Endothelial cell of umbilical vein (primary cell): ENCODE measurements around the gene FAM153A. TPM values are rescaled to one million over a fixed set of nuclear protein-coding genes. Genes with fewer than 3 reads are reported as not detected.
"Not testable (repeated sequence)": the region's sequence is repeated elsewhere in the genome, so short reads cannot be mapped to it uniquely, and the experiment has no call there.

Source experiments
- BruUV-seq: library from RNA; stranded (reverse); fragments of 400-500 nt; replicated peaks from 2 replicates; lab custom pipeline; 2021; lab: Mats Ljungman, UMichigan
- CTCF ChIA-PET: fragments of 300-600, 350-600 bp; sonication (Branson Sonifier 250); formaldehyde crosslinking; loops from one replicate; lab custom pipeline; 2021; ENCODE audit warnings: antibody characterized with exemption, inconsistent platforms; lab: Charles Lee
- POLR2A ChIA-PET: fragments of 300-600, 350-600 bp; sonication (Branson Sonifier 250); formaldehyde crosslinking; loops from one replicate; lab custom pipeline; 2021; ENCODE audit warnings: antibody characterized with exemption, inconsistent platforms; lab: Charles Lee
- DNase-seq: peaks from one replicate; pipeline ENCODE4 v3.0.0-alpha.2; 2011; ENCODE audit warnings: low read depth, low spot score
- FAIRE-seq: peaks from 2 replicates; lab custom pipeline; 2011; peaks lifted over from hg19 to GRCh38; lab: Jason Lieb, UNC
- H2AFZ ChIP-seq: 2 replicates; pipeline ENCODE4 v1.6.0; 2012; ENCODE audit warnings: low read depth, low read length, control low read depth, inconsistent platforms
- H3K27ac ChIP-seq: 2 replicates; pipeline ENCODE4 v1.5.1; 2011; ENCODE audit warnings: low read depth, mild to moderate bottlenecking, control low read depth, low read length, moderate library complexity; ENCODE audit not compliant: insufficient read depth
- H3K27me3 ChIP-seq, 2 experiments: 2 replicates each; pipeline versions ENCODE4 v1.6.0 to v1.6.1; 2011; ENCODE audit warnings: low read length in 2 of 2, mixed read lengths in 1 of 2; ENCODE audit not compliant: control insufficient read depth in 2 of 2, insufficient read depth in 2 of 2
- H3K36me3 ChIP-seq, 2 experiments: 2 replicates in 1 of 2; 3 replicates in 1 of 2; pipeline ENCODE4 v1.5.1; 2011; ENCODE audit warnings: low read length in 2 of 2, mild to moderate bottlenecking in 1 of 2, moderate library complexity in 1 of 2; ENCODE audit not compliant: control insufficient read depth in 2 of 2, insufficient read depth in 2 of 2; ENCODE audit errors: extremely low read depth in 1 of 2
- H3K4me1 ChIP-seq: 3 replicates; pipeline ENCODE4 v1.5.1; 2011; ENCODE audit warnings: mild to moderate bottlenecking, low read length; ENCODE audit not compliant: control insufficient read depth, insufficient read depth; ENCODE audit errors: extremely low read depth
- H3K4me2 ChIP-seq: 2 replicates; pipeline ENCODE4 v1.6.1; 2011; ENCODE audit warnings: low read length, control low read depth, mixed read lengths; ENCODE audit not compliant: insufficient read depth
- H3K4me3 ChIP-seq, 3 experiments: fragments of 200-600 bp in 1 of 3; sonication (generic), shearing (Covaris generic) in 1 of 3; replicated peaks in 1 of 3; 2 replicates each; pipeline ENCODE4 v1.5.1; 2011 to 2016; ENCODE audit warnings: control low read depth in 3 of 3, low read length in 3 of 3, mild to moderate bottlenecking in 2 of 3, inconsistent platforms in 1 of 3, low read depth in 1 of 3, moderate library complexity in 1 of 3; ENCODE audit not compliant: insufficient read depth in 1 of 3
- H3K79me2 ChIP-seq: 2 replicates; pipeline ENCODE4 v1.6.0; 2012; ENCODE audit warnings: low read length, inconsistent platforms; ENCODE audit not compliant: control insufficient read depth, insufficient read depth
- H3K9ac ChIP-seq: replicated peaks from 2 replicates; pipeline ENCODE3; 2011; ENCODE audit warnings: low read length, control low read depth; ENCODE audit not compliant: insufficient read depth; ENCODE audit errors: extremely low read depth
- H3K9me1 ChIP-seq: replicated peaks from 3 replicates; pipeline ENCODE4 v1.6.0; 2011; ENCODE audit warnings: mild to moderate bottlenecking, low read length; ENCODE audit not compliant: control insufficient read depth, insufficient read depth; ENCODE audit errors: extremely low read depth
- H3K9me3 ChIP-seq: replicated peaks from 2 replicates; pipeline ENCODE4 v1.5.1; 2012; ENCODE audit warnings: low read length, inconsistent platforms; ENCODE audit not compliant: control insufficient read depth, insufficient read depth
- H4K20me1 ChIP-seq: replicated peaks from 2 replicates; pipeline ENCODE3; 2011; ENCODE audit warnings: mild to moderate bottlenecking, low read length; ENCODE audit not compliant: control insufficient read depth, insufficient read depth; ENCODE audit errors: extremely low read depth
- dilution Hi-C: fragments of 300-500 bp; cut with MboI; formaldehyde crosslinking; loops from one replicate; pipeline ENCODE4 v1.15.0; 2019; ENCODE audit warnings: low sequenced_read_pairs; ENCODE audit not compliant: extremely low pct_ligation_motif_present
- intact Hi-C: fragments of 100-400 bp; cut with micrococcal nuclease; formaldehyde crosslinking; loops from one replicate; pipeline ENCODE4 v1.10.0; 2022
- polyA plus RNA-seq, 4 experiments: library from polyadenylated mRNA; depleted of rRNA in 3 of 4; stranded (reverse) in 3 of 4; unstranded in 1 of 4; fragments of >200 nt; gene quantifications; 2 replicates each; pipeline versions ENCODE4 v1.2.1 to v1.2.3, GENCODE V29; 2011 to 2012; ENCODE audit warnings: missing spikeins in 1 of 4
- total RNA-seq: library from RNA; stranded (reverse); gene quantifications from 2 replicates; pipeline ENCODE4 v1.2.3, GENCODE V29; 2021

FAM153A gene
- total and polyA plus RNA-seq, 2 donors (not counting 3 experiments of a cell fraction or from before 2014, with no cell fraction given) = not detected

- H3K4me3 ChIP-seq, dilution Hi-C loops, H3K79me2 ChIP-seq, H2AFZ ChIP-seq, H4K20me1 ChIP-seq, CTCF ChIA-PET, H3K27ac ChIP-seq, H3K9me1 ChIP-seq, H3K4me1 ChIP-seq, H3K4me2 ChIP-seq, intact Hi-C loops, H3K27me3 ChIP-seq, DNase-seq, POLR2A ChIA-PET, H3K9ac ChIP-seq, BruUV-seq, H3K9me3 ChIP-seq, FAIRE-seq, H3K36me3 ChIP-seq: not testable (repeated sequence)
These were observed 35.3 kb downstream of the FAM153A start for GRCh38 chr5:177747354-177747753.

DNA sequence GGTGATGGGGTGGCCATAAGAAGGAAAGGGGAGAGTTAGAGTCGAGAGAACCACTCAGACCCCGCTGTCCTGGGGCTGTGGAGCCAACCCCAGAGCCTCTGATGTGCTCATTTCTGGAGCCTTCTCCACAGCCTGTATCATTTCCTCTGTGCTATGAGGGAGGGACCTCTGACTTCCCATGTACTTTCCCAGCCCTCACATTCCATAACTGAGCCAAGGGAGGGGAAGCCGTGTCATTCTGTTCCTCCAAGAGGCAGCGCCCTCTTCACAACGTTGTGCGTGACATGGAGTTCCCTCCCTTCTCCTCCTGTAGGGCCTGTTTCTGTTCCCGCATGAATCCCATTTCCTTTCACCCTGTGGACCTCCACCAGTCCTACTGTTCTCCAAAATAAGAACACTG lies 57.8 kb downstream of the FAM153A start:
- intact Hi-C loops, H3K27ac ChIP-seq, DNase-seq, H3K4me3 ChIP-seq, CTCF ChIA-PET, H3K27me3 ChIP-seq, H3K36me3 ChIP-seq, BruUV-seq, H3K79me2 ChIP-seq, FAIRE-seq, H4K20me1 ChIP-seq, dilution Hi-C loops, H3K9me1 ChIP-seq, H2AFZ ChIP-seq, H3K9ac ChIP-seq, POLR2A ChIA-PET, H3K4me2 ChIP-seq, H3K4me1 ChIP-seq, H3K9me3 ChIP-seq: not testable (repeated sequence)

DNA sequence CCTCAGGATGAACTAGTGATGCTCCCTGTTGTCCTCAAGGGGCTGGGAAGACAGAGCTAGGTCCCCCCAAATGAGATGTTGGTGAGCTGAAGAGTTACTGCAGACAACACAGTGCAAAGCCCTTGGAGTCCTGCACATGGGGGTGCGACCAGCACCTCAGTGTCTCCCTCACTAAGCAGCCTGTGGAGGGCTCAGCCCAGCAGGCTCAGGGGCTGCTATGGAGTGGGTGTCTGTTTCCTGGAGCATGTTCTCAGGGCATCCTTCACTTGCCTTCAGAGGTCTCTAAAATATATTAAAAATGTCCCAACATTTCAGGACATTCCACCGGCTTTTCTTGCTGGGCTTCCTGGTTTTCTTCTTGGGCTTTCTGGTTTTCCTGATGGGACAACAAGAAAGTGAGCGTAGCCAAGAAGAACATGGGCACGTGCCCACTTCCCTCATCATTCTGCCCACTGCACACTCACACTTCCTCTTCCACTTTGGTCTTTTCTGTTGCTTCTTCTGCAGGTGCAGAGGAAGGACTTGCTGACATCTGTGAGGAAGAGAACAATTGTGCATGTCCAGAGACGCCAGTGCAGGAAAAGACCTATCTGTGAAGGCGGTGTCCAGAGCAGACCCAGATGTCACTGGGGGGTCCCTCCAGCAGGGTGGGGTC lies 58.7 kb downstream of the FAM153A start:
- H3K79me2 ChIP-seq, POLR2A ChIA-PET, intact Hi-C loops, DNase-seq, dilution Hi-C loops, H3K27me3 ChIP-seq, FAIRE-seq, BruUV-seq, H3K36me3 ChIP-seq, H3K4me3 ChIP-seq, H3K9me1 ChIP-seq, H2AFZ ChIP-seq, H3K4me2 ChIP-seq, CTCF ChIA-PET, H3K9ac ChIP-seq, H4K20me1 ChIP-seq, H3K4me1 ChIP-seq, H3K9me3 ChIP-seq, H3K27ac ChIP-seq: not testable (repeated sequence)

GRCh38 chr5:177722829-177723228 lies 59.9 kb downstream of the FAM153A start:
- H3K27me3 ChIP-seq, H2AFZ ChIP-seq, H3K9me1 ChIP-seq, dilution Hi-C loops, H3K79me2 ChIP-seq, H3K4me2 ChIP-seq, BruUV-seq, POLR2A ChIA-PET, H3K4me3 ChIP-seq, CTCF ChIA-PET, intact Hi-C loops, H3K9me3 ChIP-seq, DNase-seq, H3K27ac ChIP-seq, FAIRE-seq, H3K36me3 ChIP-seq, H3K4me1 ChIP-seq, H4K20me1 ChIP-seq, H3K9ac ChIP-seq: not testable (repeated sequence)
